GM18909 (cell line): ENCODE measurements around the gene ITK.
A peak's percentile ranks its signal among the peaks of the same experiment; 100 is the strongest.

Experiments used
- ATAC-seq: cut with Tn5 transposase; IDR thresholded peaks from one replicate; pipeline ENCODE4 v1.9.1; 2021; ENCODE audit warnings: mild to moderate bottlenecking; ENCODE audit not compliant: unreplicated experiment, poor library complexity

ITK gene

DNA sequence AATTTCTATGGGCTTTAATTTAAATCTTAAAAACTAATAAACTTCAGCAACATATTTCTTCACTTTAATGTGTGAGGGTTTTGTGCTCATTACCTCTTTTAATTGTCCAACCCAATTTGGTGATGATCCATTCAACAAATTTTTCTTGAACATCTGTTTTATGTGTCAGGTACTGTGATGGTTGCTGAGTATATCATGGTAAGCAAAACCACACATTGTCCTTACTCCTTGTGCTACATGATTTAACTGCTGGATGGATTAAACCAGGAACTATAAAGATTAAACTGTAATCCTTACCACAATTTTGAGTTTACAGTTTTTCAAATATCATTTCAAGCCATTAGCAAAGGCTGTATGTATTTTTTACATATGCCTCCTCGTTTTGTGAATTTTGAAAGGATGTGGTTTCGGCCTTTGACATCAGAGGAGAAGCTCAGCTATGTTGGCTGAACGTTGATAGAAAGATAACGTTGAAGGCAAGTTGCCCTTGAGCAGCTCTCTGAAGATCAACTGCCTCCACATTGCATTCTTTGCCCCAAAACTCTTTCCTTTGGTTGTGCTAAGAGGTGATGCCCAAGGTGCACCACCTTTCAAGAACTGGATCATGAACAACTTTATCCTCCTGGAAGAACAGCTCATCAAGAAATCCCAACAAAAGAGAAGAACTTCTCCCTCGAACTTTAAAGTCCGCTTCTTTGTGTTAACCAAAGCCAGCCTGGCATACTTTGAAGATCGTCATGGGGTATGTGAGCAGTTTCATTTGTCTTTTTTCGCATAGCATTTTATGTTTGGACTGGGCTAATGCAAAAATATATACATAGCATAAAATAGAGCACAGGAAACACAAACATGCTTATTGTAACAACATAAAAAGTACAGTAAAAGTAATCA, at the start of gene ITK:
Gene ITK (plus strand): TSS at position 467 of the 891 bp plus-strand sequence. CDS start 138 bp downstream, at position 605.
- no peak for ATAC-seq

DNA sequence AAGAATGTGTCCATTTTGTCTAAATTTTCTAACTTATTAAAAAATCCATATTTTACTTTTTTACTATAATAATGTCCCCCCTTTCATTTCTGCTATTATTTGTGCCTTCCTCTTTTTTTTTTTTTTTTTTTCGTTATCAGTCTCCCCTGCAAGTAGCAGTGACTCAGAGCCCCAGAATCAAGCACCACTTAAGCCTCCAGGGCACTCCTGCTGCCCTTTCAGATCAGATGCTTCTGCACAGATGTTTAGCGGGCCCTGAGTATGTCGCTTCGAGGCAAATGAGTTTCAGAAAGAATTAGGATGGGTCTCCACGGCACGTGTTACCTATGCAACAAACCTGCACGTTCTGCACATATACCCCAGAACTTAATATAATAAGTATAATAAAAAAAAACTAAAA, 49.7 kb upstream of the ITK start:
- no peak for ATAC-seq

DNA sequence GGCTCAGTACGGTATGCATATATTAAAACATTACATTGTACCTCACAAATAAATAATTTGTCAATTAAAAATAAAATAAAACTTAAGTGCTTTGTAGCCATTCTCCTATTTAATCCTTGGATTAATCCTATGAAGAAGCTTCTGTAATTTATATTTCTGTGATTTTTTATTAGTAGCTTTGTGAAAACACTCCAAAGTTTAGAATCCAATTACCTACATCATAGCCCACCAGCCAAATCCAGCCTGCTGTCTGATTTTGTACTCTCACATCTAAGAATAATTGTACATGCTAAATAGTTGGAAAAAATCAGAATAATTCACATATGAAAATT, 48.4 kb upstream of the ITK start:
- no peak for ATAC-seq

GRCh38 chr5:157137691-157138090, 42.9 kb upstream of the ITK start:
- no peak for ATAC-seq

DNA sequence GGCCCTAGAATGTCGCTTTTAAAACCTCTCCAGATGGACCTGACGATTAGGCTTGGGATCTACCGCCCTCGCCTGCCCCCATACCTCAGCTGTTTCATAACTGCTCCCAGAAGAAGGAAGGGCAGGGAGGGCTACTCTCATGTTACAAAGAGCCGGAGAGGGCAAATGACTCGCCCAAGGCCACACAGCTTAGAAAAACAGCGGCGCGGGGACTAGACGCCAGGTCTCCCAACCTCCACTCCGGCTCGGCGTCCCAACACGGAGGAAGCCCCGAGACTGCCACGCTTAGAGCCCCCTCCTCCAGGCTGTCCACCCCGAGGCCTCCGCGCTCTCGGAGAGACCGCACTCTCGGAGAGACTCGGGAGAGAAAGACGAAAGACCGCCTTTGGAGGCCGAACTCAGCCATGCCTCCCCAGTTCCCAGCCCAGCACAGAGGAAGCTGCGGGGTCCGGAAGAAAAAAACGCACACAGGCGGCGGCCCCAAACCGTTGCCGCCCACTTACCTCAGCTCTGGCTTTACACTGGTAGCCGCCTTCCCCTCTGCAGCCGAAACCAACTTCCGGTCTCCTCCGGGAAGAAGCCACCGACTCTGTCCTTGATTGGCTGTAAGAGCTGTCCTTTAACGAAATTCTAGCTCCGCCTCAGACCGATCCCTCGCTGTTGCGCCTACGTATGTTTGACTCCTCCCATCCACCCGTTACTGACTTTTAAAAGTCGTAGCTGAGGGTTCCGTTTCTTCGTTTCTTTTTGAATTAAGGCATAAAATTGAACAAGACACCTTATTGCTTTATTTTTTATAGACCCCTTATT, 38.1 kb upstream of the ITK start, which contains the start of gene MED7:
Gene MED7 (minus strand): TSS at position 549 of the 810 bp plus-strand sequence. CDS start 3,434 bp downstream, outside the sequence.
- ATAC-seq, result peak; percentile 100

GRCh38 chr5:157143127-157143971, 37.3 kb upstream of the ITK start:
- peak; percentile 44 for ATAC-seq

GRCh38 chr5:157148734-157149615, 31.7 kb upstream of the ITK start:
- peak; percentile 69 for ATAC-seq

- ATAC-seq, result no peak
These were observed 29.6 kb upstream of the ITK start for GRCh38 chr5:157150995-157151394.

GRCh38 chr5:157155297-157155696, 25.3 kb upstream of the ITK start:
- no peak for ATAC-seq

DNA sequence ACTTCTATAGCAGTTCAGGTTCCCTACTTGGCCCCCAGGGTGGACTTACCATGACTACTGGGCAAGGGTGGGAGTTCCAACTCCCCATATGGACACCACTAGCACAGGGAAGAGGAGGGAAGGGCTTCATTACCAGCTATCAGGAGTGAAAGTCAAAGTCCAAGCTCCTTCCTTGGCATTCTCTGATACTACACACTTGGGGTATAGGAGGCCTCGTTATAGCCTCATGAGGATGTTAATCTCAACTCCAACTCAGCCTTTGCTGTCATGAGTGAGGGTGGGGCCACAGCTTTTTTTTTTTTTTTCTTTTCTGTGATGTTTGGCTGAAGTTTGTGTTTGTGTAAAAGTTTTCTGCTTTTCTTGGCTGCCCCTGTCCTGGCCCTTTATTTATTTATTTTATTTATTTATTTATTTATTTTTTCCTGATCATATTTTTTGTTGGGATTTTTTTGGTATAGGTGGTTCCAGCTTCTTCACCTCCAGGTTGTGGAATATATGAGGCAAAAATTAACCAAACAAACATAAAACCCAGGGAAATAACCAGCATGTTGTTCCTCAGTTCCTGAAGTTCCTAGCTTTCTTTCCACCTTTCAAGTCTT, 23.2 kb upstream of the ITK start:
- no peak for ATAC-seq

GRCh38 chr5:157159209-157159751, 21.4 kb upstream of the ITK start:
- no peak for ATAC-seq

DNA sequence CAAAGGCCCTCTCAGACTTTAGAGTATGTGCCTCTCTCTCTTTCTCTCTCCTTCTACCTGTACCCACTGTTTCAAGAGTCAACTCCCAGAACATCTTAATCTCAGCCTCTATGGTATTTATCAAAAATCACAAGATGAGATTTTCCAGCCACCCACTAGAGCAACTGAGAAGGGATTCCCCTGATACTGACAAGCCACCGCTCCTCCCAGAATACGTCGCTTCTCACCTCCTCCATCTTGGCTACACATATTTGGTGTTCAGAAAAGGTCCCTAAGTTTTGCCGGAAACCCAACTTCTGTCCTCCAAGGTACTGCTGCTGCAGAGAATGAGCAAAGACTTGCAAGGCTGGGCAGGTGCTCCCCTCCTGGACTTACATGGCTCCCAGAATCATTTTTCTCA, 20.6 kb upstream of the ITK start:
- ATAC-seq, result no peak

DNA sequence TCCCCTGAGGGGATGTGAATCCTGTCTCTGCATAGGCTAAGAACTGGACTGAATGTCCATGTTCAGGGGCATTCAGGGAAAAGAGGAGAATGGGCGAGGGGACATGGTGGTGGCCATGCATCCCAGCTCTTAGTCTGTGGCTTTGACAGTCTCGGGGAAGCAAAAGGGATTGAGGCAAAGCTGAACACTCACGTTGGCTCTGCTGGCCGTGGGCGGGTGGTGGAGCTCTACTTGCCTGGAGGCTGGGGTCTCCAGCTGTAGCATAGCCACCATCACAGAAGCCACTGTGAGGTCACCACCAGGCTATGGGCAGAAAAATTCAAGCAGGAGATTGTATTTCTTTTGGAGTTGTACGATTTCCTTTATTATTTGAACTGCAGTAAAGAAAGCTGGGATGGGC, 18.6 kb upstream of the ITK start:
- ATAC-seq, result no peak

GRCh38 chr5:157162919-157163510, 17.6 kb upstream of the ITK start:
- no peak for ATAC-seq

GRCh38 chr5:157164521-157164920, 16.1 kb upstream of the ITK start:
- ATAC-seq, result no peak

DNA sequence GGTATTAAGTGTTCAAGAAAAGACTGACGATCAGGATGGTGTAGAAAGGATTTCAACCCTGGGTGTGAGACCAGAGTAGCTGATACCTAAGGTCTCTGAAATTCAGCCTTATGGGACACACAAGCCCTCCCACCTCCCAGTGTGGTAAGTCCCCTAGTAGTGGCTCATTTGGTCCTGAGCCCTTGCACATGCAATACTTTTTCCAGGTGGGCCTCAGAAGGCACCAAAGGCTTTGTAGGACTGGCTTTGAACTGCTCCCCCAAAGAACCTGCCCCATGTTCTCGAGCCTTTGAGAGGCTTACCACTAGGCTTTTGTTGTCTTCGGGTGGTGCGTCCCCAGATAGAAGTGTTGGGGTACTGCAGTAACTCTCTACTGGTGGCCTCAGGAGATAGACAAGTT, 15.4 kb upstream of the ITK start:
- ATAC-seq, result no peak

DNA sequence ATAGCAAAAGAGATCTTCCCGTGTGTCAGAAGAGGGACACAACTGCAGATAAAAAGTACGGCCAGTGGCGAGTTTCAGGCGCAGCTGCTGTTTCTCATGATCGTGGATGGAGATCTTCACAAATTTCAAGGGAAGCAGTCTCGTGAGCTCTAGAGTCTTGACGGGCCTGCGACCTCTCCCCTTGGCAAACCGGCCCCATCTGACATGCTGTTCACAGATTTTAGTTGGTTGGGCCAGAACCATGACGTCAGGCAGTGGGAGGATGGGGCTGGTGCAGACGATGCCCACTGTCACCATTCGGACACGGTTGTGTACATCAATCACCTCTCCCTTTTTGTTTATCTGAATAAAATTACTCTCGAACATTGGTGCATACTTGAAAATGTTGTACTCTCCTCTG, 15.0 kb upstream of the ITK start:
- no peak for ATAC-seq
